Hepatocyte (in vitro differentiated cells): ENCODE data around the gene DENND5B. TPM values are rescaled to one million over a fixed set of nuclear protein-coding genes. Genes with fewer than 3 reads are reported as not detected.

Experiments used
- DNase-seq: peaks from one replicate; pipeline ENCODE4 v3.0.0-alpha.2; 2016; ENCODE audit warnings: low spot score
- H2AFZ ChIP-seq: fragments of 200-600 bp; sonication (generic); 2 replicates; pipeline ENCODE4 v1.6.0; 2016; ENCODE audit warnings: antibody characterized with exemption, mild to moderate bottlenecking
- H3K27ac ChIP-seq: fragments of 200-600 bp; sonication (generic); 2 replicates; pipeline ENCODE4 v1.5.1; 2016; ENCODE audit warnings: mild to moderate bottlenecking
- H3K27me3 ChIP-seq: fragments of 200-600 bp; sonication (generic); 2 replicates; pipeline ENCODE4 v1.6.1; 2016
- H3K36me3 ChIP-seq: fragments of 200-600 bp; sonication (generic); replicated peaks from 2 replicates; pipeline ENCODE4 v1.5.1; 2016; ENCODE audit warnings: low read depth; ENCODE audit not compliant: insufficient read depth
- H3K4me1 ChIP-seq: fragments of 200-600 bp; sonication (generic); 2 replicates; pipeline ENCODE4 v1.5.1; 2016; ENCODE audit warnings: mild to moderate bottlenecking, moderate library complexity; ENCODE audit not compliant: insufficient read depth
- H3K4me2 ChIP-seq: fragments of 200-600 bp; sonication (generic); 2 replicates; pipeline ENCODE4 v1.6.0; 2016
- H3K4me3 ChIP-seq: fragments of 200-600 bp; sonication (generic); 2 replicates; pipeline ENCODE4 v1.5.1; 2016; ENCODE audit warnings: mild to moderate bottlenecking
- H3K79me2 ChIP-seq: fragments of 200-600 bp; sonication (generic); 2 replicates; pipeline ENCODE4 v1.6.0; 2017; ENCODE audit warnings: mild to moderate bottlenecking
- H3K9me2 ChIP-seq: fragments of 200-600 bp; sonication (generic); replicated peaks from 2 replicates; pipeline ENCODE4 v1.6.0; 2017; ENCODE audit warnings: mild to moderate bottlenecking; ENCODE audit not compliant: insufficient read depth
- H3K9me3 ChIP-seq: fragments of 200-600 bp; sonication (generic); 2 replicates; pipeline ENCODE4 v1.5.1; 2016; ENCODE audit warnings: low read depth, mild to moderate bottlenecking
- H4K20me1 ChIP-seq: fragments of 200-600 bp; sonication (generic); 2 replicates; pipeline ENCODE4 v1.6.0; 2016; ENCODE audit warnings: mild to moderate bottlenecking; ENCODE audit not compliant: insufficient read depth, poor library complexity, severe bottlenecking
- CTCF ChIP-seq: fragments of 200-600 bp; sonication (generic); IDR thresholded peaks from 2 replicates; pipeline ENCODE4 v1.5.1; 2016; ENCODE audit warnings: antibody characterized with exemption, mild to moderate bottlenecking; ENCODE audit not compliant: poor library complexity
- EZH2 ChIP-seq: fragments of 200-600 bp; sonication (generic); IDR thresholded peaks from 2 replicates; pipeline ENCODE4 v1.6.1; 2016; ENCODE audit warnings: antibody characterized with exemption, mild to moderate bottlenecking, borderline replicate concordance
- EZH2phosphoT487 ChIP-seq: fragments of 200-600 bp; sonication (generic); IDR thresholded peaks from one replicate; pipeline ENCODE4 v1.6.1; 2018; ENCODE audit warnings: antibody characterized with exemption, mild to moderate bottlenecking, low read depth, moderate library complexity; ENCODE audit not compliant: unreplicated experiment, severe bottlenecking
- WGBS: methylation state at CpG from one replicate; pipeline ENCODE4 v1.1.6; 2016; ENCODE audit warnings: low lambda C conversion rate; ENCODE audit errors: missing lambda C conversion rate; 5-methylcytosine and 5-hydroxymethylcytosine counted together
- polyA plus RNA-seq: library from polyadenylated mRNA; unstranded; fragments of >200 nt; fragmentation: Nextera tagmentation; extraction: Ambion mirVana; gene quantifications from 2 replicates; pipeline ENCODE4 v1.2.1, GENCODE V29; 2016
- total RNA-seq: library from RNA; depleted of rRNA; stranded (reverse); fragments of >200 nt; gene quantifications from 2 replicates; pipeline ENCODE4 v1.2.3, GENCODE V29; 2014

Gene DENND5B
- total and polyA plus RNA-seq, 2 experiments from 2014 or later: 10.4 to 24.9 TPM

GRCh38 chr12:31499567-31499966 lies 91.4 kb downstream of the DENND5B start:
- Histone ChIP-seq H3K4me3 (no peak overlapping the region), H2AFZ (no peak overlapping the region), H3K4me2 (no peak overlapping the region), H3K9me2 (no peaks in the 10 kb centered on the region), H3K79me2 (peaks cover 26% of the 10 kb centered on the region), H4K20me1 (no peaks in the 10 kb centered on the region), H3K36me3 (no peaks in the 10 kb centered on the region), H3K9me3 (no peaks in the 10 kb centered on the region), H3K27ac (no peak overlapping the region), H3K27me3 (no peaks in the 10 kb centered on the region), H3K4me1 (no peaks in the 10 kb centered on the region)
- no peak for DNase-seq
- 84% methylated on average over 2 of the region's 2 CpGs for WGBS
- no peak for TF ChIP-seq CTCF

GRCh38 chr12:31498424-31498823 lies 92.5 kb downstream of the DENND5B start:
- 93% methylated on average over 4 of the region's 4 CpGs for WGBS
- Histone ChIP-seq H3K4me1 (no peaks in the 10 kb centered on the region), H3K27ac (no peak overlapping the region), H4K20me1 (no peaks in the 10 kb centered on the region), H3K4me3 (no peak overlapping the region), H3K36me3 (no peaks in the 10 kb centered on the region), H3K9me2 (no peaks in the 10 kb centered on the region), H3K79me2 (peaks cover 22% of the 10 kb centered on the region), H3K27me3 (no peaks in the 10 kb centered on the region), H3K9me3 (no peaks in the 10 kb centered on the region), H2AFZ (no peak overlapping the region), H3K4me2 (no peak overlapping the region)
- TF ChIP-seq CTCF (no peak), EZH2phosphoT487 (no peak), EZH2 (no peak)
- no peak for DNase-seq

- TF ChIP-seq EZH2phosphoT487 (no peak), CTCF (no peak), EZH2 (no peak)
These were observed 94.7 kb downstream of the DENND5B start for GRCh38 chr12:31496257-31496656.

GRCh38 chr12:31494455-31494854 lies 96.5 kb downstream of the DENND5B start:
- H4K20me1 ChIP-seq: no peaks in the 10 kb centered on the region
- no peak for DNase-seq
- TF ChIP-seq EZH2phosphoT487 (no peak), EZH2 (no peak), CTCF (no peak)

More at GRCh38 chr12:31496257-31496656, 94.7 kb downstream of the DENND5B start:
- no peaks in the 10 kb centered on the region for H3K27me3 ChIP-seq
- no peak for DNase-seq
- no peak overlapping the region for H3K4me2 ChIP-seq
- no peak overlapping the region for H3K4me3 ChIP-seq
- no peaks in the 10 kb centered on the region for H4K20me1 ChIP-seq
- H3K4me1 ChIP-seq: peaks cover 8% of the 10 kb centered on the region
- no peak overlapping the region for H2AFZ ChIP-seq
- no peaks in the 10 kb centered on the region for H3K9me2 ChIP-seq
- H3K9me3 ChIP-seq: no peaks in the 10 kb centered on the region
- no peaks in the 10 kb centered on the region for H3K36me3 ChIP-seq
- H3K27ac ChIP-seq: no peak overlapping the region
- H3K79me2 ChIP-seq: peaks cover 14% of the 10 kb centered on the region

More at GRCh38 chr12:31494455-31494854, 96.5 kb downstream of the DENND5B start:
- Histone ChIP-seq H3K9me3 (no peaks in the 10 kb centered on the region), H3K27ac (no peak overlapping the region), H3K4me3 (no peak overlapping the region), H3K36me3 (no peaks in the 10 kb centered on the region), H3K9me2 (no peaks in the 10 kb centered on the region), H3K4me2 (no peak overlapping the region), H2AFZ (no peak overlapping the region), H3K27me3 (no peaks in the 10 kb centered on the region), H3K79me2 (peaks cover under 1% of the 10 kb centered on the region), H3K4me1 (peaks cover 8% of the 10 kb centered on the region)
- 82% methylated on average over 2 of the region's 2 CpGs for WGBS
